HepG2 (cell line): Measurements from ENCODE around the gene MRPL42.

Experiments used
- CTCF ChIP-seq: sonication (generic); formaldehyde crosslinking; IDR thresholded peaks from 2 replicates; pipeline ENCODE4 v1.5.0; 2020; ENCODE audit warnings: mild to moderate bottlenecking, missing genetic modification reagents, moderate library complexity
- GZF1 ChIP-seq: sonication (generic); formaldehyde crosslinking; IDR thresholded peaks from 2 replicates; pipeline ENCODE4 v1.5.1; 2020; ENCODE audit warnings: mild to moderate bottlenecking, missing genetic modification reagents
- NCOR1 ChIP-seq: fragments of 200-600 bp; sonication (generic); IDR thresholded peaks from 2 replicates; pipeline ENCODE4 v1.7.0; 2017; ENCODE audit warnings: antibody characterized with exemption, low read length, borderline replicate concordance
- POLR2AphosphoS5 ChIP-seq: IDR thresholded peaks from 2 replicates; pipeline ENCODE4 v1.6.1; 2012; ENCODE audit warnings: low read depth, low read length
- SP1 ChIP-seq, 2 experiments: fragments of 450-650 bp in 1 of 2; sonication (generic) in 1 of 2; formaldehyde crosslinking in 1 of 2; IDR thresholded peaks; 2 replicates each; pipeline versions ENCODE4 v1.4.0 to v1.6.1; 2016 to 2020; ENCODE audit warnings: missing genetic modification reagents in 1 of 2
- SP140L ChIP-seq: sonication (generic); formaldehyde crosslinking; IDR thresholded peaks from 2 replicates; pipeline ENCODE4 v1.4.0; 2020; ENCODE audit warnings: missing genetic modification reagents, borderline replicate concordance
- ZFX ChIP-seq: sonication (generic); formaldehyde crosslinking; IDR thresholded peaks from 2 replicates; pipeline ENCODE4 v1.4.0; 2020; ENCODE audit warnings: mild to moderate bottlenecking, low read depth, missing genetic modification reagents, moderate library complexity

DNA sequence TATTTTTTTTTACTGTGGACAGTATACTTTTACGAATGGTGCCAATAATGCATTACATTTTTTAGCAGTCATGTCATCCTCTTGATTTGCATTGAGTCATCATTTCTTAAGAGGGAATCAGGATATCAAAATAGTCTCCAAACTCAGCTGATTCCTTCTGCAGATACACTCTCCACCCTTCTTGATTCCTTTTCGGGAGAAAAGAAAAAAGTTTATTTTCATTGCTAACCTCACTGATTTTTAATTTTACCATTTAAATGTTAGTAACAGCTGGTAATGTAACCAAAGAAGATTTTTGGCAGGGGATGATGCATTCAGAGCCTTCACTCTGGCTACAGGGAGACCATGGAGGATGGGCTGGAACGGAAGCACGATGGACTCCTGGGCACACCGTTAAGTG is 47.5 kb downstream of the MRPL42 start:
- TF ChIP-seq GZF1 (CRISPR knock-in tag) (no peak), POLR2AphosphoS5 (no peak), CTCF (CRISPR knock-in tag) (no peak), SP1 (IDR thresholded peaks at IDR 0.05) (no peak), SP1 (CRISPR knock-in tag; IDR thresholded peaks at IDR 0.05) (no peak), ZFX (CRISPR knock-in tag) (no peak), SP140L (CRISPR knock-in tag) (no peak), NCOR1 (no peak)
